ENCODE data around the gene PTGES3L.
"Not testable (repeated sequence)": the region's sequence is repeated elsewhere in the genome, so short reads cannot be mapped to it uniquely, and the experiment has no call there.

The PTGES3L gene

DNA sequence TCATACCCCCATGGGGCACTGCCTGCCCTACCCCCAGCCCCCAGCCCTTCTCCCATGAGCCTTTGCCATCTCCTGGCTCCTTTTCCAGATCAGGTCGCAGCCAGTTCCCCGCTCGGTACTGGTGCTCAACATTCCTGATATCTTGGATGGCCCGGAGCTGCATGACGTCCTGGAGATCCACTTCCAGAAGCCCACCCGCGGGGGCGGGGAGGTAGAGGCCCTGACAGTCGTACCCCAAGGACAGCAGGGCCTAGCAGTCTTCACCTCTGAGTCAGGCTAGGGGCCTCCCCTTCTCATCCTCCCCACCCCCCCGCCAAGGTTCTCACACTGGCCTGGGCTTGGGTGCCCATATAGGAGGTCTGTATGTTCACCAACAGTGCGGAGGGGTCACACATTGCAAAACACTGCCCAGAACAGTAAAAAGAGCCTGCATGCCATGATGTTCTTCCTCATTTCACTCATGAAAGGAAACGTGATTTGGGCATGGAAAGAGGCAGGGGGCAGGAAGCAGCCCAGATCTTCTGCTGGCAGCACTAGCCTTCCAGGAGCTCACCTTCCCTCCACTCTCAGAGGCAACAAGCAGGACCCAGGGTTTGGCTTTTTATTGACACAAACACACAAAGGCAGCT, 34.3 kb upstream of the PTGES3L start:
- no peak for DNase-seq (ENCODE audit: low spot score)

DNA sequence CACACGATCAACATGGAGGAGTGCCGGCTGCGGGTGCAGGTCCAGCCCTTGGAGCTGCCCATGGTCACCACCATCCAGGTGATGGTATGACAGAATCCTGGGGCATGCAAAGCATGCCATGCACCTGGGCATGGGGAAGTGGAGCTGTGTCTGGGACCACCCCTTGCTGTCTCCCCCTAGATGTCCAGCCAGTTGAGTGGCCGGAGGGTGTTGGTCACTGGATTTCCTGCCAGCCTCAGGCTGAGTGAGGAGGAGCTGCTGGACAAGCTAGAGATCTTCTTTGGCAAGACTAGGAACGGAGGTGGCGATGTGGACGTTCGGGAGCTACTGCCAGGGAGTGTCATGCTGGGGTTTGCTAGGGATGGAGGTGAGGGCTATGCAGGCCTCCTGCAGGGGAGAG, 33.4 kb upstream of the PTGES3L start:
- DNase-seq (ENCODE audit: low spot score): no peak

DNA sequence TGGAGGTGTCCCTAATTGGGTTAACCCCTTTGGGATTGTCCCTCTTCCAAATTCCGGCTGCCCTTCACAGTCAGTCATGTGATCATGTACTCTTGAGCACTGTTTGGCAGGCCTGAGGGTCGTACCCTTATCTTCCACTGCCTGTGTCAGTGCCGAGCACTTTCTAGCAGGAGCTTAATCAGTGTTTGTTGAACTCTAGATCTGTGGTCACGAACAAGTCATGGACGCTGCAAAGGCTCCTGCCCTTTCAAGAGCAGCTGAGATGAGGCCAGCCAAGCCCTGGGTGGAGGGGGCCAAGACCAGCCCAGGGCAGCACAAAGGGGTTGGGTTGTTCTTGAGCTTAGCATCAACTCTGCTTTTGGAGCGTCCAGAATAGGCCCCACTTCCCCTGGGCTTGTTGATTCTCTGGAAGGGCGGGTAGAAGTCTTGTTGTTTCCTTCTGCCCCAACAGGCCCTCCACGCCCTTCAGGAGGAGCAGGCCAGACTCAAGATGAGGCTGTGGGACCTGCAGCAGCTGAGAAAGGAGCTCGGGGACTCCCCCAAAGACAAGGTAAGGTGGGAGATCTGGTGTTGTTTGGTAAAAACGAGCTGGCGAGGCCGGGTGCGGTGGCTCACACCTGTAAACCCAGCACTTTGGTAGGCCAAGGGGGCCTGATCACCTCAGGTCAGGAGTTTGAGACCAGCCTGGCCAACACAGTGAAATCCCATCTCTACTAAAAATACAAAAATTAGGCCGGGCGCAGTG, 32.0 kb upstream of the PTGES3L start:
- no peak for DNase-seq (ENCODE audit: low spot score)

DNA sequence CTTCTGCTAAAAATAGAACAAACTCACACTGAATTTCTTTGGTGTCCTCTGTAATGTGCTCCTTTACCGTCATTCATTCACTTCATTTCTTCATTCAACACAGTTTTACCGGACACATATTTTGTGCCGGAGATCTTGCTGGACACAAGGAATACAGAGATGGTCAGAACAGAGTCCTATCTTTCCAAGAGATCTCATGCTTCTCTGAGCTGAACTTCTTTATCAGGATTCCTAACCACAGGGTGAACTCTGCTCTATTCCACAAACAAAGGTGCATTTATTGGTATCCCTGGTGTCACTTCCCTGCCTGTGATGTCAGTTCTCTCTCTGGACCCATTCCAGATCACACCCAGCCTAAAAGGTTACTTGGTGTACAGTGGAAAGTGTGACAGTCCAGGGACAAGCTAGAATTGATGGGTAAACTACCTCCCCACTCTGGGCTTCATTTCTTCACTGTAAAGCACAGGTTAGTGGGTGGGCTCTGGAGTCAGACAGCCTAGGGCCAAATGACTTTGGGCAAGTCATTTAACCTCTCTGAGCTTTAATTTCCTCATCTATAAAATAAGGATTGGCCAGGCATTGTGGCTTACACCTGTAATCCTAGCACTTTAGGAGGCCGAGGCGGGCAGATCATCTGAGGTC, 30.9 kb upstream of the PTGES3L start:
- DNase-seq (ENCODE audit: low spot score): no peak

DNA sequence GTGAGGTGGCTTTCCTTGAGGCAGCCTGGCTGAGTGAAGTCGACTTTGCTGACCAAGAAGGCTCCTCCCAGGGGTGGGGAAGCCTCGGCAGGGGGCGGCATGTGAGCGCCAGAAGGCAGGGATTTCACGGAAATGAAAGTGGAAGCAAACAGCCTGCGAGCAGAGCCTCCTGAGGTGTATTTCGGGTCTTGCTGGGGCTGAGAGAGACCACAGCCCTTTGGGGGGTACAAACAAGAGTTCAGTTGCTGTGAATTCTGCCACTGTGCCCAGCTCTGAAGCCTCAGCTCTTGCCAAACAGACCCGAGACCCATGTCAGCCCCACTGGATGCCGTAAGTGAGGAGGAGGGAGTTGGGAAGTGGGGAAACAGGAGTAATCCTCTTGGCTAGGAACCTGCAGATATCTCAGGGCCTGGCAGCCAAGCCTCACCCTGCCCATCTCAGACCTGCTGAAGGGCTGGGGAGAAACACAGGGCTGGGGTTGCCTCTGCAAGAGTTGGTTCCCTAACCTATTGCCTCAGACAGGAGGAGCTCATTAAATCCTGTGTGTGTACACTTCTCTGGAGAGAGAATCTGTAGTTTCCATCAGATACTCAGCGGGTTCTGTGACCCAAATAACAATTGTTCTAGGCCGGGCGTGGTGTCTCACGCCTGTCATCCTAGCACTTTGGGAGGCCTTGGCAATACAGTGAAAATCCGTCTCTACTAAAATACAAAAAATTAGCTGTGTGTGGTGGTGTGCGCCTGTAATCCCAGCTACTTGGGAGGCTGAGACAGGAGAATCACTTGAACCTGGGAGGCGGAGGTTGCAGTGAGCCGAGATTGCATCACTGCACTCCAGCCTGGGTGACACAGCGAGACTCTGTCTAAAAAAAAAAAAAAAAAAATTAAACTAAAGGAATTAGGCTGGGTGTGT, 27.0 kb upstream of the PTGES3L start, which contains the start of gene IFI35:
Gene IFI35, plus strand, starts transcription at position 146 of the 913 bp plus-strand sequence. Its CDS starts 164 bp downstream, at position 310.
- peak; percentile 91 for DNase-seq (ENCODE audit: low spot score)

DNA sequence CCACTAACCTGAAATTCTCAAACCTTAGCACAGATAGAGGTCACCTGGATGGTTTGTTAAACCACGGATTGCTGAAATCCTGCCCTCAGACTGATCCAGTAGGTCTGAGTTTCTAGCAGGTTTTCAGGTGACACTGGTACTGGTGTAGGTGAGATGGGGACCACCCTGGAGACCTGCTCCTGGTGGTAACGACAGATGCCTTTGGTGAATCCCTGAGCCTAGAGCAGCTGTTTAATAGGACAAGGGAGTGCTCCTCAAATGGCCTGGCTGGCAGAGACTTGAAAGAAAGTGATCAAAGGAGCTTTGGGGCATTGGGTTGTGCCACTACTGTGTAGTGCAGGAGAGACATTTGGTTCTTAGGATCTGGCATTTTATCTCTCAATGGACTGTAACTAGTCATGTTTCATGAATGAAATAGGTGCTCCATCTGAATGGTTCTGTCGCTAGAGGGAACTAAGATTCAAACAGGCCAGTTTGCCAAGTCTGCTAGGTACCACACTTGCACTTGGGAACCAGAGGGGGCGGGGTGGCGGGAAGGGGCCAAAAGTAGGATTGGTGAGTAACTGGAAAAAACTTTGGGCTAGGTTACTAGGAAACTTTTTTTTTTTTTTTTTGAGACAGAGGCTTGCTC, 23.8 kb upstream of the PTGES3L start:
- DNase-seq (ENCODE audit: low spot score): no peak

DNA sequence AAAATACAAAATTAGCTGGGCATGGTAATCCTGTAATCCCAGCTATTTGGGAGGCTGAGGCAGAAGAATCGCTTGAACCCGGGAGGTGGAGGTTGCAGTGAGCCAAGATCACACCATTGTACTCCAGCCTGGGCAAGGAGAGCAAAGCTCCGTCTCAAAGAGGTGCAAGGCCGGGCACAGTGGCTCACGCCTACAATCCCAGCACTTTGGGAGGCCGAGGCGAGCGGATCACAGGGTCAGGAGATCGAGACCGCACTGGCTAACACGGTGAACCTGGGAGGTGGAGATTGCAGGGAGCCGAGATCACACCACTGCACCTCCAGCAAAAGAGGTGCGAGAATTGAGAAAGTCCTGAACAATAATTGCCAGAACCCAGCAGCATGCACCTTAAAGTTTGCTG, 21.0 kb upstream of the PTGES3L start:
- DNase-seq (ENCODE audit: low spot score): not testable (repeated sequence)

DNA sequence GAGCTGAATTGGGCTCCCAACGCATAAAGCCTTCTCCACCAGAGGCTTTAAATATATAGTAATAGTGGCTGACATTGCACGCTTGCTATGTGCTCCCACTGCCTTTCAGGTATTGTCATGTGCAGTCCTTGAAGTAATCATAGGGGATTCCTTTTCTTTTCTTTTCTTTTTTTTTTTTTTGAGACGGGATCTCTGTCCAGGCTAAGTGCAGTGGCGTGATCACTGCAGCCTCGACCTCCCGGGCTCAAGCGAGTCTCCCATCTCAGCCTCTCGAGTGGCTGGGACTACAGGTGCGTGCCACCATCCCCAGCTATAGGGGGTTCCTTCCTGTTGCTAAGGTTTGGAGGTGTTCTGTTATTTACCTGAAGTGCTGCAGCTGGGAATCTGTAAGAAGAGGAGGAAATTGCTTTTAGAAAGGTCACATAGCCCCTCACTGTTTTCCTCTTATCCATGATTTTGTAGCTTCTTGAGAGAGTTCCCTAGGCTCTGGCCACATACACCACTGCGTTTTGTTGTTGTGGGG, 19.2 kb upstream of the PTGES3L start:
- DNase-seq (ENCODE audit: low spot score): no peak

DNA sequence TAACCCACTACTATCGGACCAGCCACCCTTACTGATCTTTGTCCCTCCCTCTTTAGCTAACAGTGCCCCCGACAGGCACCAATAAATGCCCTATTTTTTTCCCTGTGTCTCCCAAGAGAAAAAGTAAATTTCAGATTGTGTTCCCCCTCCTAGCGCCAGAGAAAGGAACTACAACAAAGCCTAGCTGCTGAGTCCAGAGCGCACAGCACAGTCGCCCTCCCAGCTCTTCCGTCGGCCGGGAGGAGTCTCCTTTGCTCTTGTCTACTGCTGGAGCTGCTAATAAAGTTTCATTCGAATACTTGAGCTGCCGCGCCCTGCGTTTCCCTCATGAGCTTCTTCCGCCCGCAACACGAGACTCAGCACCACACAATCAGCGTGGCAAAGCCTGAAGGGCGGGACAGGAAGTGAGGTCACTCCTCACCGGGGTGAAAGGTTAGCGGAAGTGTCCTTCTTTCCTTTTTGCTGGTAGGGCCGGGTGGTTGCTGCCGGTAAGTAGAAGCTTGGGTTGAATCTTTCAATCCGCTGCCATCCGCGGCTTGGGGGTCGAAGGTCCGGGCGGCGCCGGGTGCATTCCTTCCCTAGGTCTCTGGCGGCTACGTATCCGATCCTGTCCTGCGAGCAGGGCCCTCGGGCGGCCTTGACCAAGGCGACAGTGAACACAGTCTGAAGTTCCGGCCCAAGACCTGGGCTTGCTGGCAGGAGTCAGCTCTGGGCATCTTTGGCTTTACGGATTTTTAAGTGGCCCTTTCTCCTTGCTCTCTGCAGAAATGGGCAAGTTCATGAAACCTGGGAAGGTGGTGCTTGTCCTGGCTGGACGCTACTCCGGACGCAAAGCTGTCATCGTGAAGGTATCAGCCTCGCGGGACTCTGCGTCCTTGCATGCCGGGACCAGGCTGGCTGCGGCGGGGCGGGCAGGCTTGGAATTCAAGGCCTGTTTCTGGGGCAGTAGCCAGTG, 18.4 kb upstream of the PTGES3L start, which contains the start of gene RPL27:
Gene RPL27, plus strand, starts transcription at position 436 of the 955 bp plus-strand sequence. Its CDS starts 332 bp downstream, at position 768.
- DNase-seq (ENCODE audit: low spot score): peak; percentile 99

DNA sequence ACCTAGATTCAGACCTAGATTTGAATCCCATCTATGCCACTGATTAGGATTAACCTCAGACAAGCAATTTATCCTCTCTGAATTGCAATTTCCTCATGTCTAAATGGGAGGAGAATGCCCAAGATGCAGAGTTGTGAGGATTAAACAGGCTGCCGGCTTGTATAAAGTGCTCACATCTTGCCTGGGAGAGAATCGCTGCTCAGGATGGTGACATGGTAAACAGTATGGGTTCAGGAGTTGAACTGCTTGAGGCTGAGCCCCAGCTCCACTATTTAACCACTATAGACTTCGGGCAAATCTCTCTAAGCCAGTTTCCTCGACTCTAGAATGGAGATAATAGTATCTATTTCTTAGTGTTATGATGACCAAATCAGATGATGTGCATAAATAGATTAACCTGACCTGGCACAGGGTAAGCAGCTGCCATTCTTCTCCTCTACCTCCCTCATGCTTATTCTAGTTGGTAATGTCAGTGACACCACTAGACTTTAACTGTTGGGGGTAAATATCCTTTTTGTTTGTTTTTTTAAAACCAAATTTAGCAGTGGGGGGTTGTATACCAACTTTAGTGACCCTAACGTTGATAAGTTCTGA, 17.6 kb upstream of the PTGES3L start:
- no peak for DNase-seq (ENCODE audit: low spot score)

DNA sequence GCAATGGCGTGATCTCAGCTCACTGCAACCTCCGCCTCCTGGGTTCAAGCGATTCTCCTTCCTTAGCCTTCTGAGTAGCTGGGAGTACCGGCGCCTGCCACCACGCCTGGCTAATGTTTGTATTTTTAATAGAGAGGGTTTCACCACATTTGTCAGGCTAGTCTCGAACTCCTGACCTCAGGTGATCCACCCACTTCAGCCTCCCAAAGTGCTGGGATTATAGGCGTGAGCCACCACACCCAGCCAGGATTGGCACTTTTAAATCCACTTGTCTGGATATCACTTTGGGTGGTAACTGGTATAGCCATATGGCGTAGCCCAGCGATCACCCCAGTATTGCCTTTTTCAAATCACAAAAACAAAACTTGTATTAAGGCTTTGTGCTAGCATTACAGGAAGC, 14.0 kb upstream of the PTGES3L start:
- DNase-seq (ENCODE audit: low spot score): not testable (repeated sequence)

DNA sequence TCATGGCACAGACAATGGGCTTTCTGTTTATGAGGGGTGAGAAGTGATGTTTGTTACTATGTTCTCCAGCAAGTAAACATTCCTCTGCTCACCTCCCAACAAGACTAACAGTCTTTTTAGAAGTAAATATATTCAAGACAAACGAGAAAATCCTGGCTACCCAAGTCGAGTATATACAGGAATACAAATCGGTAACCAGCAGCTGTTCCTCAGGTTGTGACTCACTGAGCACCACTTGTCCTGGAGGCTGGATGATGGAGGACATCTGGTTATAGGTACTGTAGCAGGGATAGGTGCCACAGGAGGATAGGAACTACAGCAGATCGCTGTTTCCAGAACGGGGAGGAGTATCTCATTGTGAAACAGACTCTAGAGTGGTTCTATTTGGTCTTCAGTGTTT, 13.0 kb upstream of the PTGES3L start:
- no peak for DNase-seq (ENCODE audit: low spot score)

DNA sequence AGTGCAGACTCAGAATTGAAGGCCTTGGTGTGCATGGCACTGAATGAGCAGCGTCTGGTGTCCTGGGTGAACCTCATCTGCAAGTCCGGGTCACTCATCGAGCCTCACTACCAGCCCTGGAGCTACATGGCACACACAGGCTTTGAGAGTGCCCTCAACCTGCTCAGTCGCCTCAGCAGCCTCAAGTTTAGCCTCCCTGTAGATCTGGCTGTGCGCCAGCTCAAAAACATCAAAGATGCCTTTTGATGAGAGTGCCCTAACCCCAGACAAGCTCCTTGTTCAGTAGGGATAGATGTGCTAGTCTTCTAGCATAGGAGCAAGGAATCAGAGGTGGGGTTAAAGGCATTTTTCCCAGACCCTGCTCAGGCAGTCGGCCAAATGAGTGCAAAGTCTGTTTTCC, 11.6 kb upstream of the PTGES3L start:
- DNase-seq (ENCODE audit: low spot score): no peak

DNA sequence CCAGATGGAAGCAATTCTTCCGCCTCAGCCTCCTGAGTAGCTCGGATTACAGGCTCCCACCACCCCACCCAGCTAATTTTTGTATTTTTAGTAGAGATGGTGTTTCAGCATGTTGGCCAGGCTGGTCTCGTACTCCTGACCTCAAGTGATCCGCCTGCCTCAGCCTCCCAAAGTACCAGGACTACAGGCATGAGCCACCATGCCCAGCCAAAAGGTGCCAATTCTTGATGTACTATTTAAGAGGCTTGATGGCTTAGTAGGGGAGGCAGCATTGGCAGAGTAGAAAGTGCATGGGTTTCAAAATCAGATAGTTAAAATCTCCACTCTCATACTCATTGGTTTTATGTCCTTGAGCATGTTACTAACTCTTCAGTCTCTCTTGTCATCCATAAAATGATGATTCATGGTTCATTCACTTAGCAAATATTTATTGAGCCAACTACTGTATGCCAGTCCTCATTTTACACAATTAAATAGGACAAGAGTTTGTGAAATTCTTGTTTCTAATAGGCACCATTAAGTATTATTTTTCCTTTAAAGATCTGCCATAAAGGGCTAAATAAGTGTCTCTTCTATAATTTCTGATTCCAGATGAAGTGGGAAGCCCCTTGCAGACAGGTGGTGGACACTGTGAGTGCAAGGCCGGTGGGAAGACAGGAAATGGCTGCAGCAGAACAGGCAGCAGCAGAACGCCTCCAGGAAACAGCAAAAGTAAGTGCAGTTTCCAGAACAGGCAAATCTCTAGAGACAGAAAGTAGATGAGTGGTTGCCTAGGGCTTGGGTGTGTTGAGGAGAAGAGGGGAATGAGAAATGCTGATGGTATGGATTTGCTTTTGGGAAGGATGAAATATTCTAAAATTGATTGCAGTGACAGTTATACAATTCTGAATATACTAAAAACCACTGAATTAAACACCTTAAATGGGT, 10.1 kb upstream of the PTGES3L start:
- DNase-seq (ENCODE audit: low spot score): no peak

DNA sequence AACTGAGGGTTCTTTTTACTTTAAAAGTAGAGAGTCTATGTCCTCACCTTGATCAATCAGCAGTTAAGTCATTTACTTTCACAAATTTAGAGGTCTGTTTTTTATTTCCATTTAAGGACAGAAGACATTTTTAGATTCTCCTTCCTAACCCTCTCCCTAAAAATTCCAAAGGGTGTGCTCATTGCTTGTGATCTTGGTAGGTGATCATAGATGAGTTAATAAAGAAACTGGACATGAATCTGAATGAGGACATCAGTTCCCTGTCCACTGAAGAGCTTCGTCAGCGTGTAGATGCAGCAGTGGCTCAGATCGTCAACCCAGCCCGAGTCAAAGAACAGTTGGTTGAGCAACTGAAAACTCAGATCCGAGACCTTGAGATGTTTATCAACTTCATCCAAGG, 9.3 kb upstream of the PTGES3L start:
- DNase-seq (ENCODE audit: low spot score): no peak

DNA sequence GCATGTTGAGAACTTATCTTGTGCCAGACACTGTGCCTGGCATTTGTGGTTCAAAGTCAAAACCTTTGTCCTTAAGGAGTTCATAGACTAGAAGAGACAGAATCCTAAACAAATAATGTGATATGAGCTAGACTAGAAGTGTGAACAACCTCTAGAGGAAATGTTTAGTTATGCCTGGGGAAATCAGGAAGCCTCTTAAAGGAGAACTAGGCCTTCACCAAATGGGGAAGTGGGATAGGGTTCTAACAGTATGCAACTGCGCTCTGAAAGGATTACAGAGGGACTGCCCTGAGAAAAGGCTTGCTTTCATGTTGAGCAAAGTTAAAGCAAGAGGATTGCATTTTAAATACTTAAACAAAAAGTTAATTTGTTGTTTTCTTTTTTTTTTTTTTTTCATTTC, 5.3 kb upstream of the PTGES3L start:
- DNase-seq (ENCODE audit: low spot score): no peak

DNA sequence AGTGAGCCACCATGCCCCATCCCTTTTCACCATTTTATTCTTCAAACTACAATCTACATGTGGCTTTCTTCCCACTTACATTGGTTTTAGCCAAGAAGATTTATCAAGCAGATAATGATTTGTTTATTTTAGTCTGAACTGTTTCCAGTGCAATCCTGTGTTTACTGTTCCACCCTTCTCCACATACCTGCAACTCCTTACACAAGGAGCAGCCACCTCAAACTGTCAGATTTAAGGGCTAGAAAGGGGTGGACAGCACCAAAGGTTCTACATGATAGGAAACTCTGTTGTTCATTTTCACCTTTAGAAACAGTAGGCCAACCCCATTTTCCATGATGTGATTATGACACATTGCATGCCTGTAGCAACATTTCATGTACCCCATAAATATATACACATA, 2.4 kb upstream of the PTGES3L start:
- DNase-seq (ENCODE audit: low spot score): no peak

DNA sequence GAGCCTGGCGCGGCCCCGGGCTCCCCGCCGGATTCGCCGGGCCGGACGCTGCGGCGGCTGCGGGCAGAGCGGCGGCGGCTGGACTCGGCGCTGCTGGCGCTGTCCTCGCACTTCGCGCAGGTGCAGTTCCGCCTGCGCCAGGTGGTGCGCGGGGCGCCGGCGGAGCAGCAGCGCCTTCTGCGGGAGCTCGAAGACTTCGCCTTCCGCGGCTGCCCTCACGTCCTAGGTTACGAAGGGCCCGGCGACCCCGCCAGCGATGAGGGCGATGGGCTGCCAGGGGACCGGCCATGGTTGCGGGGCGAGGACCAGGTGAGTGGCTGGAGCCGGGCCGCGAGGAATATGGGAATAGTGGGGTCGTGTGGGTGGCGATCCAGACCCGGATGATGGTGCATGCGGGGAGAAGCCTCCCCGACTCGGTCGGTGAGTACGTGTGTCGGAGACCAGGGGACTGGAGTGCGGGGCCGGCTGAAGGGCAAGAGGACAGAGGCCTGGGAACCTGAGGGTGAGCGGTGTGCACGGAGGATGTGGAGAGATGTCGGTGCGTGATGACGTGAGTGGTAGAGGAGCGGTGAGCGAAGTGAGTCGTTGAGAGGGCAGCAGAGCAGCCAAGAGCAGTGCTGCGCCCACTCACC, 1.0 kb upstream of the PTGES3L start:
- DNase-seq (ENCODE audit: low spot score): peak; percentile 76
